ENCODE measurements around the gene MAP7. TPM values are rescaled to one million over a fixed set of nuclear protein-coding genes. Genes with fewer than 3 reads are reported as not detected.

Gene MAP7
- polyA plus RNA-seq, 10 donors = 0.30 to 2.7 (median 0.43) TPM

GRCh38 chr6:136533487-136533886, 16.7 kb downstream of the MAP7 start:
- no peak for DNase-seq

GRCh38 chr6:136532030-136532429, 18.2 kb downstream of the MAP7 start:
- no peak for DNase-seq

GRCh38 chr6:136529710-136530109, 20.5 kb downstream of the MAP7 start:
- no peak for DNase-seq

- no peak for DNase-seq
These were observed 21.7 kb downstream of the MAP7 start for GRCh38 chr6:136528477-136528876.

GRCh38 chr6:136527831-136528230, 22.4 kb downstream of the MAP7 start:
- DNase-seq = no peak

GRCh38 chr6:136526937-136527336, 23.3 kb downstream of the MAP7 start:
- no peak for DNase-seq

- DNase-seq = peak; percentile 27 to 62 (median 33)
These were observed 23.9 kb downstream of the MAP7 start for GRCh38 chr6:136526196-136526930.

- no peak for DNase-seq
These were observed 24.5 kb downstream of the MAP7 start for GRCh38 chr6:136525586-136526195.

GRCh38 chr6:136524936-136525413, 25.2 kb downstream of the MAP7 start:
- DNase-seq = no peak

- DNase-seq = no peak
These were observed 25.8 kb downstream of the MAP7 start for GRCh38 chr6:136524339-136524935.

- DNase-seq = no peak
These were observed 27.0 kb downstream of the MAP7 start for GRCh38 chr6:136523196-136523595.

GRCh38 chr6:136522636-136523035, 27.6 kb downstream of the MAP7 start:
- no peak for DNase-seq

GRCh38 chr6:136521911-136522310, 28.3 kb downstream of the MAP7 start:
- no peak for DNase-seq

- no peak for DNase-seq
These were observed 28.8 kb downstream of the MAP7 start for GRCh38 chr6:136521427-136521826.

GRCh38 chr6:136520517-136520916, 29.7 kb downstream of the MAP7 start:
- DNase-seq = no peak

GRCh38 chr6:136517582-136517981, 32.6 kb downstream of the MAP7 start:
- DNase-seq = no peak

GRCh38 chr6:136517002-136517401, 33.2 kb downstream of the MAP7 start:
- DNase-seq = no peak

GRCh38 chr6:136514591-136514990, 35.6 kb downstream of the MAP7 start:
- DNase-seq = no peak

GRCh38 chr6:136511926-136512325, 38.3 kb downstream of the MAP7 start:
- no peak for DNase-seq

GRCh38 chr6:136511397-136511796, 38.8 kb downstream of the MAP7 start:
- DNase-seq = no peak

GRCh38 chr6:136510782-136511181, 39.4 kb downstream of the MAP7 start:
- no peak for DNase-seq

GRCh38 chr6:136510299-136510698, 39.9 kb downstream of the MAP7 start:
- no peak for DNase-seq

GRCh38 chr6:136508725-136509392, 41.4 kb downstream of the MAP7 start:
- no peak for DNase-seq
